Measurements from ENCODE around the gene PDZD4.

PDZD4 gene

GRCh38 chrX:153755136-153755535 lies 75.2 kb downstream of the PDZD4 start:
- no peak for DNase-seq (ENCODE audit: low read depth)

All from amniotic epithelial cell (primary cell).